GM23338 (cell line): Measurements from ENCODE around the gene FAM168A. TPM values are rescaled to one million over a fixed set of nuclear protein-coding genes. Genes with fewer than 3 reads are reported as not detected.

ENCODE experiments used
- ATAC-seq: fragments of 200-7000 bp; cut with Tn5 transposase; 3 replicates; pipeline ENCODE4 v1.9.1; 2020
- DNase-seq: peaks from one replicate; pipeline ENCODE4 v3.0.0-alpha.2; 2015; ENCODE audit warnings: low spot score
- H2AFZ ChIP-seq: fragments of 200-600 bp; sonication (generic); 2 replicates; pipeline ENCODE4 v1.8.0; 2016; ENCODE audit warnings: antibody characterized with exemption, mild to moderate bottlenecking, moderate library complexity
- H3F3A ChIP-seq: fragments of 200-600 bp; sonication (generic); replicated peaks from 2 replicates; pipeline ENCODE4 v1.8.0; 2017; ENCODE audit warnings: antibody characterized with exemption, mixed run types, low read depth
- H3K27ac ChIP-seq: fragments of 200-600 bp; sonication (generic); 2 replicates; pipeline ENCODE4 v1.6.1; 2016; ENCODE audit warnings: low read depth
- H3K27me3 ChIP-seq: fragments of 200-600 bp; sonication (generic); 2 replicates; pipeline ENCODE4 v1.8.0; 2016; ENCODE audit warnings: mild to moderate bottlenecking, mixed run types, moderate library complexity; ENCODE audit not compliant: insufficient read depth
- H3K36me3 ChIP-seq: fragments of 200-600 bp; sonication (generic); 2 replicates; pipeline ENCODE4 v1.8.0; 2016; ENCODE audit warnings: mild to moderate bottlenecking; ENCODE audit not compliant: insufficient read depth
- H3K4me1 ChIP-seq: fragments of 200-600 bp; sonication (generic); 2 replicates; pipeline ENCODE4 v1.8.0; 2016; ENCODE audit warnings: mild to moderate bottlenecking, moderate library complexity; ENCODE audit not compliant: insufficient read depth
- H3K4me2 ChIP-seq: fragments of 200-600 bp; sonication (generic); 2 replicates; pipeline ENCODE4 v1.7.1; 2017; ENCODE audit warnings: mixed run types
- H3K4me3 ChIP-seq: fragments of 200-600 bp; sonication (generic); 2 replicates; pipeline ENCODE4 v1.6.1; 2016; ENCODE audit warnings: mixed run types
- H3K79me2 ChIP-seq: fragments of 200-600 bp; sonication (generic); replicated peaks from 2 replicates; pipeline ENCODE4 v1.8.0; 2017; ENCODE audit warnings: mild to moderate bottlenecking; ENCODE audit not compliant: insufficient read depth
- H3K9me2 ChIP-seq: fragments of 200-600 bp; sonication (generic); 2 replicates; pipeline ENCODE4 v1.8.0; 2017; ENCODE audit not compliant: insufficient read depth
- H4K20me1 ChIP-seq: fragments of 200-600 bp; sonication (generic); replicated peaks from 2 replicates; pipeline ENCODE4 v1.8.0; 2017; ENCODE audit warnings: mild to moderate bottlenecking; ENCODE audit not compliant: insufficient read depth
- H3K27ac Mint-ChIP-seq: 2 replicates; pipeline ENCODE4 v1.8.0; 2020; ENCODE audit warnings: inconsistent platforms, mild to moderate bottlenecking, moderate library complexity, mixed read lengths
- H3K27me3 Mint-ChIP-seq: 3 replicates; pipeline ENCODE4 v1.8.0; 2022; ENCODE audit warnings: low read depth, mild to moderate bottlenecking, moderate library complexity, mixed read lengths, inconsistent platforms; ENCODE audit not compliant: insufficient read depth, poor library complexity
- H3K36me3 Mint-ChIP-seq: 3 replicates; pipeline ENCODE4 v1.8.0; 2021; ENCODE audit warnings: low read depth, mild to moderate bottlenecking, inconsistent platforms, moderate library complexity, mixed read lengths
- H3K4me1 Mint-ChIP-seq: 3 replicates; pipeline ENCODE4 v1.8.0; 2020; ENCODE audit warnings: mild to moderate bottlenecking, inconsistent platforms, mixed read lengths
- H3K4me3 Mint-ChIP-seq: 3 replicates; pipeline ENCODE4 v1.8.0; 2021; ENCODE audit warnings: moderate library complexity, mild to moderate bottlenecking, inconsistent platforms, mixed read lengths
- H3K9me3 Mint-ChIP-seq: 3 replicates; pipeline ENCODE4 v1.8.0; 2020; ENCODE audit warnings: moderate library complexity, mild to moderate bottlenecking, inconsistent platforms, mixed read lengths
- CREB1 ChIP-seq: fragments of 250-450 bp; sonication (Bioruptor Pico); IDR thresholded peaks from 2 replicates; pipeline ENCODE4 v1.5.0; 2020; ENCODE audit warnings: low read depth, mild to moderate bottlenecking, moderate library complexity
- CTCF ChIP-seq, 2 experiments: fragments of 200-600 bp in 1 of 2; sonication (generic) in 1 of 2; conservative IDR thresholded peaks; 2 replicates each; pipeline versions ENCODE4 v1.5.1 to v1.6.1; 2016 to 2017; ENCODE audit warnings: antibody characterized with exemption in 2 of 2, low read depth in 2 of 2, mild to moderate bottlenecking in 2 of 2, moderate library complexity in 1 of 2
- EZH2 ChIP-seq: fragments of 200-600 bp; sonication (generic); IDR thresholded peaks from one replicate; pipeline ENCODE4 v1.8.0; 2017; ENCODE audit warnings: antibody characterized with exemption, mild to moderate bottlenecking, low read depth; ENCODE audit not compliant: unreplicated experiment
- JUNB ChIP-seq: IDR thresholded peaks from one replicate; pipeline ENCODE4 v1.6.1; 2016; ENCODE audit warnings: antibody characterized with exemption; ENCODE audit not compliant: unreplicated experiment
- NANOG ChIP-seq: IDR thresholded peaks from 2 replicates; pipeline ENCODE4 v1.6.1; 2016; ENCODE audit warnings: antibody characterized with exemption, borderline replicate concordance
- POLR2AphosphoS5 ChIP-seq: IDR thresholded peaks from 2 replicates; pipeline ENCODE4 v1.6.1; 2016; ENCODE audit warnings: antibody characterized with exemption, low read depth
- REST ChIP-seq: IDR thresholded peaks from one replicate; pipeline ENCODE4 v1.6.1; 2018; ENCODE audit warnings: antibody characterized with exemption; ENCODE audit not compliant: unreplicated experiment
- STAT1 ChIP-seq: IDR thresholded peaks from one replicate; pipeline ENCODE4 v1.6.1; 2016; ENCODE audit warnings: antibody characterized with exemption; ENCODE audit not compliant: unreplicated experiment
- ZNF114 ChIP-seq: fragments of 250-450 bp; sonication (Bioruptor Pico); IDR thresholded peaks from 2 replicates; pipeline ENCODE4 v1.5.0; 2020; ENCODE audit warnings: mild to moderate bottlenecking, moderate library complexity
- ZNF331 ChIP-seq: fragments of 250-450 bp; sonication (Bioruptor Pico); IDR thresholded peaks from 2 replicates; pipeline ENCODE4 v1.5.0; 2020; ENCODE audit warnings: low read depth, mild to moderate bottlenecking, moderate library complexity
- polyA plus RNA-seq: library from polyadenylated mRNA; unstranded; fragments of >200 nt; fragmentation: Nextera tagmentation; extraction: Ambion mirVana; gene quantifications from 2 replicates; pipeline ENCODE4 v1.2.1, GENCODE V29; 2016
- total RNA-seq: library from RNA; depleted of rRNA; stranded (reverse); fragments of >200 nt; shearing (Covaris generic); gene quantifications from 2 replicates; pipeline ENCODE4 v1.2.3, GENCODE V29; 2014
- TF ChIP-seq, protein P1 (sequence below): fragments of 250-450 bp; sonication (Bioruptor Pico); IDR thresholded peaks from 2 replicates; pipeline ENCODE4 v1.5.0; 2020; ENCODE audit warnings: mild to moderate bottlenecking, moderate library complexity

Gene FAM168A
- total and polyA plus RNA-seq, 2 experiments from 2014 or later = 8.0 to 20.3 TPM

DNA sequence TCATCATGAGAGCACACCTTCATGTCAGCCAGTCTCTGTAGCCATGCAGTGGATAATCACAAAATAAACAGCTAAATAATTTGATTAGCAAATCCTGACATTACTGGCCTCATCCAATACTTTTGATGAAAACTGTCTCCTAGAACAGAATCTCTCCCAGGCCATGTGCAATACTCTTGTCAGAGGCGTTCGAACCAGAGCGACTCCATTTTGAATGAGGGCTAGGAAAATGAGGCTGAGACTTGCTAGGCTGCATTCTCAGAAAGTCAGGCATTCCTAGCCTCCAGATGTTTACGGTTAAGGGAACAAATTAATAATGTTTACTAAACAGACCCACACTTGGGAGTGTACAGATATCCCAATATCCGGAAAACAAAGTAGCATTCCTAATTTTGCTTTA is 69.9 kb downstream of the FAM168A start:
- Mint-ChIP-seq H3K27me3 (peaks cover 3% of the 10 kb centered on the region), H3K36me3 (peaks cover 18% of the 10 kb centered on the region), H3K9me3 (peaks cover 17% of the 10 kb centered on the region), H3K4me1 (peaks cover 68% of the 10 kb centered on the region), H3K4me3 (no peak overlapping the region), H3K27ac (peak overlapping the region; percentile 27)
- ATAC-seq (no peak), DNase-seq (no peak)
- no peaks in the 10 kb centered on the region for H3K36me3 ChIP-seq
- no peaks in the 10 kb centered on the region for H3K9me2 ChIP-seq
- H3K4me2 ChIP-seq = peak overlapping the region; percentile 72
- H4K20me1 ChIP-seq = no peaks in the 10 kb centered on the region
- H3K27ac ChIP-seq = peak overlapping the region; percentile 69
- H3K4me1 ChIP-seq = peaks cover 66% of the 10 kb centered on the region
- no peaks in the 10 kb centered on the region for H3K27me3 ChIP-seq
- H3K79me2 ChIP-seq = peaks cover 33% of the 10 kb centered on the region
- H3K4me3 ChIP-seq = no peak overlapping the region
- no peak for TF ChIP-seq CTCF (conservative IDR thresholded peaks at IDR 0.05; ENCODE audit: low read depth in 2 of 2)
- TF ChIP-seq REST = no peak
- TF ChIP-seq CREB1 (CRISPR knock-in tag) = no peak; the same call in 1 of the 2 replicates
- TF ChIP-seq NANOG = no peak
- TF ChIP-seq JUNB = no peak
- no peak for TF ChIP-seq POLR2AphosphoS5
- TF ChIP-seq, protein P1, sequence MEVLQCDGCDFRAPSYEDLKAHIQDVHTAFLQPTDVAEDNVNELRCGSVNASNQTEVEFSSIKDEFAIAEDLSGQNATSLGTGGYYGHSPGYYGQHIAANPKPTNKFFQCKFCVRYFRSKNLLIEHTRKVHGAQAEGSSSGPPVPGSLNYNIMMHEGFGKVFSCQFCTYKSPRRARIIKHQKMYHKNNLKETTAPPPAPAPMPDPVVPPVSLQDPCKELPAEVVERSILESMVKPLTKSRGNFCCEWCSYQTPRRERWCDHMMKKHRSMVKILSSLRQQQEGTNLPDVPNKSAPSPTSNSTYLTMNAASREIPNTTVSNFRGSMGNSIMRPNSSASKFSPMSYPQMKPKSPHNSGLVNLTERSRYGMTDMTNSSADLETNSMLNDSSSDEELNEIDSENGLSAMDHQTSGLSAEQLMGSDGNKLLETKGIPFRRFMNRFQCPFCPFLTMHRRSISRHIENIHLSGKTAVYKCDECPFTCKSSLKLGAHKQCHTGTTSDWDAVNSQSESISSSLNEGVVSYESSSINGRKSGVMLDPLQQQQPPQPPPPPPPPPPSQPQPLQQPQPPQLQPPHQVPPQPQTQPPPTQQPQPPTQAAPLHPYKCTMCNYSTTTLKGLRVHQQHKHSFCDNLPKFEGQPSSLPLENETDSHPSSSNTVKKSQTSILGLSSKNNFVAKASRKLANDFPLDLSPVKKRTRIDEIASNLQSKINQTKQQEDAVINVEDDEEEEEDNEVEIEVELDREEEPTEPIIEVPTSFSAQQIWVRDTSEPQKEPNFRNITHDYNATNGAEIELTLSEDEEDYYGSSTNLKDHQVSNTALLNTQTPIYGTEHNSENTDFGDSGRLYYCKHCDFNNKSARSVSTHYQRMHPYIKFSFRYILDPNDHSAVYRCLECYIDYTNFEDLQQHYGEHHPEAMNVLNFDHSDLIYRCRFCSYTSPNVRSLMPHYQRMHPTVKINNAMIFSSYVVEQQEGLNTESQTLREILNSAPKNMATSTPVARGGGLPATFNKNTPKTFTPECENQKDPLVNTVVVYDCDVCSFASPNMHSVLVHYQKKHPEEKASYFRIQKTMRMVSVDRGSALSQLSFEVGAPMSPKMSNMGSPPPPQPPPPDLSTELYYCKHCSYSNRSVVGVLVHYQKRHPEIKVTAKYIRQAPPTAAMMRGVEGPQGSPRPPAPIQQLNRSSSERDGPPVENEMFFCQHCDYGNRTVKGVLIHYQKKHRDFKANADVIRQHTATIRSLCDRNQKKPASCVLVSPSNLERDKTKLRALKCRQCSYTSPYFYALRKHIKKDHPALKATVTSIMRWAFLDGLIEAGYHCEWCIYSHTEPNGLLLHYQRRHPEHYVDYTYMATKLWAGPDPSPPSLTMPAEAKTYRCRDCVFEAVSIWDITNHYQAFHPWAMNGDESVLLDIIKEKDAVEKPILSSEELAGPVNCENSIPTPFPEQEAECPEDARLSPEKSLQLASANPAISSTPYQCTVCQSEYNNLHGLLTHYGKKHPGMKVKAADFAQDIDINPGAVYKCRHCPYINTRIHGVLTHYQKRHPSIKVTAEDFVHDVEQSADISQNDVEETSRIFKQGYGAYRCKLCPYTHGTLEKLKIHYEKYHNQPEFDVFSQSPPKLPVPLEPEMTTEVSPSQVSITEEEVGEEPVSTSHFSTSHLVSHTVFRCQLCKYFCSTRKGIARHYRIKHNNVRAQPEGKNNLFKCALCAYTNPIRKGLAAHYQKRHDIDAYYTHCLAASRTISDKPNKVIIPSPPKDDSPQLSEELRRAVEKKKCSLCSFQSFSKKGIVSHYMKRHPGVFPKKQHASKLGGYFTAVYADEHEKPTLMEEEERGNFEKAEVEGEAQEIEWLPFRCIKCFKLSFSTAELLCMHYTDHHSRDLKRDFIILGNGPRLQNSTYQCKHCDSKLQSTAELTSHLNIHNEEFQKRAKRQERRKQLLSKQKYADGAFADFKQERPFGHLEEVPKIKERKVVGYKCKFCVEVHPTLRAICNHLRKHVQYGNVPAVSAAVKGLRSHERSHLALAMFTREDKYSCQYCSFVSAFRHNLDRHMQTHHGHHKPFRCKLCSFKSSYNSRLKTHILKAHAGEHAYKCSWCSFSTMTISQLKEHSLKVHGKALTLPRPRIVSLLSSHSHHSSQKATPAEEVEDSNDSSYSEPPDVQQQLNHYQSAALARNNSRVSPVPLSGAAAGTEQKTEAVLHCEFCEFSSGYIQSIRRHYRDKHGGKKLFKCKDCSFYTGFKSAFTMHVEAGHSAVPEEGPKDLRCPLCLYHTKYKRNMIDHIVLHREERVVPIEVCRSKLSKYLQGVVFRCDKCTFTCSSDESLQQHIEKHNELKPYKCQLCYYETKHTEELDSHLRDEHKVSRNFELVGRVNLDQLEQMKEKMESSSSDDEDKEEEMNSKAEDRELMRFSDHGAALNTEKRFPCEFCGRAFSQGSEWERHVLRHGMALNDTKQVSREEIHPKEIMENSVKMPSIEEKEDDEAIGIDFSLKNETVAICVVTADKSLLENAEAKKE (CRISPR knock-in tag) = no peak
- TF ChIP-seq STAT1 = no peak
- TF ChIP-seq EZH2 = no peak
- peak; percentile 48; the same call in 1 of the 2 replicates for TF ChIP-seq ZNF331 (CRISPR knock-in tag)
- TF ChIP-seq ZNF114 (CRISPR knock-in tag) = peak; percentile 87; the same call in 1 of the 2 replicates
- H2AFZ ChIP-seq = no peak overlapping the region
- H3F3A ChIP-seq = no peaks in the 10 kb centered on the region; the same call in 1 of the 2 replicates
